Neural cell (in vitro differentiated cells): ENCODE measurements around the gene S100A8.

ENCODE experiments used
- EP300 ChIP-seq: fragments of 450-650 bp; conservative IDR thresholded peaks from 2 replicates; pipeline ENCODE4 v1.6.1; 2014; ENCODE audit warnings: antibody characterized with exemption, mild to moderate bottlenecking, moderate library complexity; ENCODE audit not compliant: poor library complexity, severe bottlenecking
- EZH2 ChIP-seq: fragments of 200-600, 300-800 bp; shearing (Covaris generic), sonication (generic); IDR thresholded peaks from 2 replicates; pipeline ENCODE4 v1.6.1; 2014; ENCODE audit warnings: antibody characterized with exemption, low read length, borderline replicate concordance, mild to moderate bottlenecking; ENCODE audit not compliant: insufficient read depth, poor library complexity, severe bottlenecking
- POLR2AphosphoS5 ChIP-seq: IDR thresholded peaks from 2 replicates; pipeline ENCODE4 v1.6.1; 2012
- TF ChIP-seq, protein P1 (sequence below): fragments of 450-650 bp; IDR thresholded peaks from 2 replicates; pipeline ENCODE4 v1.5.1; 2014; ENCODE audit warnings: antibody characterized with exemption, mild to moderate bottlenecking, moderate library complexity; ENCODE audit not compliant: poor library complexity, severe bottlenecking

DNA sequence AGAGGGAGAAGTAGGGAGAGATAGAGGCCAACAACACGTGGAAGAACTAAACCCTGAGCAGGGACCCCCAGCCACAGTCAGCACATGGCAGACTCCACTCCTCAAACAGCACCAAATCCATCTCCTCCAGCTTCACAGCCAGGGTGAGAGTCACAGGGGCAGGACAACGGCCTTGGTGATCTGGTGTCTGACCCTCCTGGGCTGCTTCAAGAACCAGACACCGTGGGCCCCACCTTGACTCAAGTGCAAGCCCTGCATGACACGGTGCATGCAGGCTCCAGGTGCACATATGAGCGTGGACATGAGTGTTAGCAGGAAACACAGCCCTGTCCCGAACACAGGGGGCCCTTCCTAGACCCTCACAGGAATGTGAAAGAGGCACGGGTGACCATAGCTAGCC, 47.7 kb upstream of the S100A8 start:
- TF ChIP-seq EP300 (no peak), EZH2 (no peak), POLR2AphosphoS5 (no peak)
- TF ChIP-seq, protein P1, sequence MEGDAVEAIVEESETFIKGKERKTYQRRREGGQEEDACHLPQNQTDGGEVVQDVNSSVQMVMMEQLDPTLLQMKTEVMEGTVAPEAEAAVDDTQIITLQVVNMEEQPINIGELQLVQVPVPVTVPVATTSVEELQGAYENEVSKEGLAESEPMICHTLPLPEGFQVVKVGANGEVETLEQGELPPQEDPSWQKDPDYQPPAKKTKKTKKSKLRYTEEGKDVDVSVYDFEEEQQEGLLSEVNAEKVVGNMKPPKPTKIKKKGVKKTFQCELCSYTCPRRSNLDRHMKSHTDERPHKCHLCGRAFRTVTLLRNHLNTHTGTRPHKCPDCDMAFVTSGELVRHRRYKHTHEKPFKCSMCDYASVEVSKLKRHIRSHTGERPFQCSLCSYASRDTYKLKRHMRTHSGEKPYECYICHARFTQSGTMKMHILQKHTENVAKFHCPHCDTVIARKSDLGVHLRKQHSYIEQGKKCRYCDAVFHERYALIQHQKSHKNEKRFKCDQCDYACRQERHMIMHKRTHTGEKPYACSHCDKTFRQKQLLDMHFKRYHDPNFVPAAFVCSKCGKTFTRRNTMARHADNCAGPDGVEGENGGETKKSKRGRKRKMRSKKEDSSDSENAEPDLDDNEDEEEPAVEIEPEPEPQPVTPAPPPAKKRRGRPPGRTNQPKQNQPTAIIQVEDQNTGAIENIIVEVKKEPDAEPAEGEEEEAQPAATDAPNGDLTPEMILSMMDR = no peak
